ENCODE data around the gene UBXN11.
A peak's percentile ranks its signal among the peaks of the same experiment; 100 is the strongest.

The UBXN11 gene

GRCh38 chr1:26234644-26235370 is 71.6 kb downstream of the UBXN11 start:
- H3K4me3 ChIP-seq (ENCODE audit: low read depth, low read length): peak overlapping the region; percentile 90
- DNase-seq (ENCODE audit: low read depth): no peak

GRCh38 chr1:26233903-26234643 is 72.4 kb downstream of the UBXN11 start, which contains the start of gene CEP85:
Gene CEP85, plus strand, starts transcription at chr1:26234200. Its CDS starts 5,584 bp downstream, at chr1:26239784.
- DNase-seq (ENCODE audit: low read depth): peak; percentile 85
- peak within 1 kb of the TSS; percentile 90 for H3K4me3 ChIP-seq (ENCODE audit: low read depth, low read length)

Measured in skeletal muscle cell (primary cell).